GM23338 (cell line): ENCODE data around the gene NET1. TPM values are rescaled to one million over a fixed set of nuclear protein-coding genes. Genes with fewer than 3 reads are reported as not detected.

Experiments
- ATAC-seq: fragments of 200-7000 bp; cut with Tn5 transposase; 3 replicates; pipeline ENCODE4 v1.9.1; 2020
- DNase-seq: peaks from one replicate; pipeline ENCODE4 v3.0.0-alpha.2; 2015; ENCODE audit warnings: low spot score
- H2AFZ ChIP-seq: fragments of 200-600 bp; sonication (generic); 2 replicates; pipeline ENCODE4 v1.8.0; 2016; ENCODE audit warnings: antibody characterized with exemption, mild to moderate bottlenecking, moderate library complexity
- H3F3A ChIP-seq: fragments of 200-600 bp; sonication (generic); replicated peaks from 2 replicates; pipeline ENCODE4 v1.8.0; 2017; ENCODE audit warnings: antibody characterized with exemption, mixed run types, low read depth
- H3K27ac ChIP-seq: fragments of 200-600 bp; sonication (generic); 2 replicates; pipeline ENCODE4 v1.6.1; 2016; ENCODE audit warnings: low read depth
- H3K27me3 ChIP-seq: fragments of 200-600 bp; sonication (generic); 2 replicates; pipeline ENCODE4 v1.8.0; 2016; ENCODE audit warnings: mild to moderate bottlenecking, mixed run types, moderate library complexity; ENCODE audit not compliant: insufficient read depth
- H3K36me3 ChIP-seq: fragments of 200-600 bp; sonication (generic); 2 replicates; pipeline ENCODE4 v1.8.0; 2016; ENCODE audit warnings: mild to moderate bottlenecking; ENCODE audit not compliant: insufficient read depth
- H3K4me1 ChIP-seq: fragments of 200-600 bp; sonication (generic); 2 replicates; pipeline ENCODE4 v1.8.0; 2016; ENCODE audit warnings: mild to moderate bottlenecking, moderate library complexity; ENCODE audit not compliant: insufficient read depth
- H3K4me2 ChIP-seq: fragments of 200-600 bp; sonication (generic); 2 replicates; pipeline ENCODE4 v1.7.1; 2017; ENCODE audit warnings: mixed run types
- H3K4me3 ChIP-seq: fragments of 200-600 bp; sonication (generic); 2 replicates; pipeline ENCODE4 v1.6.1; 2016; ENCODE audit warnings: mixed run types
- H3K79me2 ChIP-seq: fragments of 200-600 bp; sonication (generic); replicated peaks from 2 replicates; pipeline ENCODE4 v1.8.0; 2017; ENCODE audit warnings: mild to moderate bottlenecking; ENCODE audit not compliant: insufficient read depth
- H3K9me2 ChIP-seq: fragments of 200-600 bp; sonication (generic); 2 replicates; pipeline ENCODE4 v1.8.0; 2017; ENCODE audit not compliant: insufficient read depth
- H4K20me1 ChIP-seq: fragments of 200-600 bp; sonication (generic); replicated peaks from 2 replicates; pipeline ENCODE4 v1.8.0; 2017; ENCODE audit warnings: mild to moderate bottlenecking; ENCODE audit not compliant: insufficient read depth
- H3K27ac Mint-ChIP-seq: 2 replicates; pipeline ENCODE4 v1.8.0; 2020; ENCODE audit warnings: inconsistent platforms, mild to moderate bottlenecking, moderate library complexity, mixed read lengths
- H3K27me3 Mint-ChIP-seq: 3 replicates; pipeline ENCODE4 v1.8.0; 2022; ENCODE audit warnings: low read depth, mild to moderate bottlenecking, moderate library complexity, mixed read lengths, inconsistent platforms; ENCODE audit not compliant: insufficient read depth, poor library complexity
- H3K36me3 Mint-ChIP-seq: 3 replicates; pipeline ENCODE4 v1.8.0; 2021; ENCODE audit warnings: low read depth, mild to moderate bottlenecking, inconsistent platforms, moderate library complexity, mixed read lengths
- H3K4me1 Mint-ChIP-seq: 3 replicates; pipeline ENCODE4 v1.8.0; 2020; ENCODE audit warnings: mild to moderate bottlenecking, inconsistent platforms, mixed read lengths
- H3K4me3 Mint-ChIP-seq: 3 replicates; pipeline ENCODE4 v1.8.0; 2021; ENCODE audit warnings: moderate library complexity, mild to moderate bottlenecking, inconsistent platforms, mixed read lengths
- H3K9me3 Mint-ChIP-seq: 3 replicates; pipeline ENCODE4 v1.8.0; 2020; ENCODE audit warnings: moderate library complexity, mild to moderate bottlenecking, inconsistent platforms, mixed read lengths
- EZH2 ChIP-seq: fragments of 200-600 bp; sonication (generic); IDR thresholded peaks from one replicate; pipeline ENCODE4 v1.8.0; 2017; ENCODE audit warnings: antibody characterized with exemption, mild to moderate bottlenecking, low read depth; ENCODE audit not compliant: unreplicated experiment
- EZH2phosphoT487 ChIP-seq: fragments of 200-600 bp; sonication (generic); IDR thresholded peaks from one replicate; pipeline ENCODE4 v1.8.1; 2018; ENCODE audit warnings: antibody characterized with exemption; ENCODE audit not compliant: unreplicated experiment
- POLR2AphosphoS5 ChIP-seq: IDR thresholded peaks from 2 replicates; pipeline ENCODE4 v1.6.1; 2016; ENCODE audit warnings: antibody characterized with exemption, low read depth
- STAT1 ChIP-seq: IDR thresholded peaks from one replicate; pipeline ENCODE4 v1.6.1; 2016; ENCODE audit warnings: antibody characterized with exemption; ENCODE audit not compliant: unreplicated experiment
- ZNF114 ChIP-seq: fragments of 250-450 bp; sonication (Bioruptor Pico); IDR thresholded peaks from 2 replicates; pipeline ENCODE4 v1.5.0; 2020; ENCODE audit warnings: mild to moderate bottlenecking, moderate library complexity
- ZNF331 ChIP-seq: fragments of 250-450 bp; sonication (Bioruptor Pico); IDR thresholded peaks from 2 replicates; pipeline ENCODE4 v1.5.0; 2020; ENCODE audit warnings: low read depth, mild to moderate bottlenecking, moderate library complexity
- polyA plus RNA-seq: library from polyadenylated mRNA; unstranded; fragments of >200 nt; fragmentation: Nextera tagmentation; extraction: Ambion mirVana; gene quantifications from 2 replicates; pipeline ENCODE4 v1.2.1, GENCODE V29; 2016
- total RNA-seq: library from RNA; depleted of rRNA; stranded (reverse); fragments of >200 nt; shearing (Covaris generic); gene quantifications from 2 replicates; pipeline ENCODE4 v1.2.3, GENCODE V29; 2014
- TF ChIP-seq, protein P1 (sequence below): IDR thresholded peaks from 2 replicates; pipeline ENCODE4 v1.6.1; 2016; ENCODE audit warnings: antibody characterized with exemption

The NET1 gene
- total and polyA plus RNA-seq, 2 experiments from 2014 or later = 47.9 to 93.9 TPM

DNA sequence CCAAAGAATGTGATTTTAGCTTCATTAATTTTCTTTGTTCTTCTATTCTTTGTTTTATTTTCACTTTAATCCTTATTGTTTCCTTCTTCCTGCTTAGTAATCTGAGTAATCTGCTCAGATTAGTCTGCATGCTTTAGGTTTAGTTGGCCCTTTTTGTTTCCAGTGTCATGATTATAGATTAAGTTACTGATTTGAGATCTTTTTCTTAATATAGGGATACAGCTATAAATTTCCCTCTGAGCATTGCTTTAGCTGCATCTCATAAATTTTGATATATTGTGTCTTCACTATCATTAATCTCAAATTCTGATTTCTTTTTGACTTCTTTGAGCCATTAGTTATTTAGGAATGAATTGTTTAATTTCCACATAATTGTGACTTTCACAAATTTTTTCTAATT lies 6.2 kb downstream of the NET1 start:
- Histone ChIP-seq H3K79me2 (peaks cover 100% of the 10 kb centered on the region), H3K27ac (no peak overlapping the region), H3K27me3 (no peaks in the 10 kb centered on the region), H3F3A (no peaks in the 10 kb centered on the region), H3K4me2 (no peak overlapping the region), H4K20me1 (0 out of 2 replicates have a peak, but pooled peaks cover 15% of the 10 kb centered on the region), H3K36me3 (no peaks in the 10 kb centered on the region), H3K9me2 (no peaks in the 10 kb centered on the region), H3K4me1 (peaks cover 42% of the 10 kb centered on the region), H3K4me3 (no peak overlapping the region), H2AFZ (no peak overlapping the region)
- Mint-ChIP-seq H3K4me3 (no peak overlapping the region), H3K27me3 (no peaks in the 10 kb centered on the region), H3K36me3 (no peaks in the 10 kb centered on the region; the same call in 1 of the 3 replicates), H3K4me1 (peaks cover 35% of the 10 kb centered on the region), H3K9me3 (no peaks in the 10 kb centered on the region; the same call in 2 of the 3 replicates), H3K27ac (no peak overlapping the region)
- DNase-seq (no peak), ATAC-seq (no peak)
- TF ChIP-seq ZNF114 (CRISPR knock-in tag) (no peak), STAT1 (no peak), EZH2phosphoT487 (no peak), EZH2 (no peak)
- TF ChIP-seq, protein P1, sequence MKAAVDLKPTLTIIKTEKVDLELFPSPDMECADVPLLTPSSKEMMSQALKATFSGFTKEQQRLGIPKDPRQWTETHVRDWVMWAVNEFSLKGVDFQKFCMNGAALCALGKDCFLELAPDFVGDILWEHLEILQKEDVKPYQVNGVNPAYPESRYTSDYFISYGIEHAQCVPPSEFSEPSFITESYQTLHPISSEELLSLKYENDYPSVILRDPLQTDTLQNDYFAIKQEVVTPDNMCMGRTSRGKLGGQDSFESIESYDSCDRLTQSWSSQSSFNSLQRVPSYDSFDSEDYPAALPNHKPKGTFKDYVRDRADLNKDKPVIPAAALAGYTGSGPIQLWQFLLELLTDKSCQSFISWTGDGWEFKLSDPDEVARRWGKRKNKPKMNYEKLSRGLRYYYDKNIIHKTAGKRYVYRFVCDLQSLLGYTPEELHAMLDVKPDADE = no peak

DNA sequence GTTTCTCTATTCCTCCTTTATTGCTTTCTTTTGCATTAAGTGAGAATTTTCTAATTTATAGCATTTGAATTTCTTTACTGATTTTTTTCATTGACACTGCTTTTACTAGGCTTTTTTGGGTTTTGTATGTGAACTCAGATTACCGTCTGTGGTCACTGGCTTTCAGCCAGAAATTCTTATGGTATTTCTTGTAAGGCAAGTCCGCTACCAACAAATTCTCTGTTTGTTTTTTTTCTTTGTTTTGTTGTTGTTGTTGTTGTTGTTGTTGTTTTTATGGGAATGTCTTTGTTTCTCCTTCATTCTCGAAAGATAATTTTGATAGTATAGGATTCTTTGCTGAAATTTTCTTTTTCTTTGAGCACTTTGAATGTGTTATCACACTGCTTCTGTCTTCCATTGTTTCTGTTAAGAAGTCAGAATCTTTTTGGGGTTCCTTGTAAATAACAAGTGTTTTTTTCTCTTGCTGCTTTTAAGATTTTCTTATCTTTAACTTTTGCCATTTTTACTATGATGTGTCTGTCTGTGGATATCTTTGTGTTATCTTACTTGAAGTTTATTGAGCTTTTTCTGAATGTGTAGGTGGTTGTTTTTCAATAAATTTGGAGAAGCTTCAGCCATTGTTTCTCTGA lies 7.2 kb downstream of the NET1 start:
- Mint-ChIP-seq H3K4me3 (no peak overlapping the region), H3K9me3 (no peaks in the 10 kb centered on the region; the same call in 2 of the 3 replicates), H3K27ac (no peak overlapping the region), H3K27me3 (no peaks in the 10 kb centered on the region), H3K4me1 (peaks cover 45% of the 10 kb centered on the region), H3K36me3 (no peaks in the 10 kb centered on the region; the same call in 1 of the 3 replicates)
- Histone ChIP-seq H3K9me2 (no peaks in the 10 kb centered on the region), H3K79me2 (peaks cover 100% of the 10 kb centered on the region), H3K27ac (no peak overlapping the region), H4K20me1 (0 out of 2 replicates have a peak, but pooled peaks cover 9% of the 10 kb centered on the region), H3K4me1 (peaks cover 42% of the 10 kb centered on the region), H3K27me3 (no peaks in the 10 kb centered on the region), H3K4me3 (no peak overlapping the region), H3F3A (no peaks in the 10 kb centered on the region), H3K4me2 (no peak overlapping the region), H3K36me3 (no peaks in the 10 kb centered on the region), H2AFZ (no peak overlapping the region)
- no peak for ATAC-seq
- no peak for DNase-seq
- TF ChIP-seq, protein P1 = no peak
- TF ChIP-seq STAT1 = no peak

DNA sequence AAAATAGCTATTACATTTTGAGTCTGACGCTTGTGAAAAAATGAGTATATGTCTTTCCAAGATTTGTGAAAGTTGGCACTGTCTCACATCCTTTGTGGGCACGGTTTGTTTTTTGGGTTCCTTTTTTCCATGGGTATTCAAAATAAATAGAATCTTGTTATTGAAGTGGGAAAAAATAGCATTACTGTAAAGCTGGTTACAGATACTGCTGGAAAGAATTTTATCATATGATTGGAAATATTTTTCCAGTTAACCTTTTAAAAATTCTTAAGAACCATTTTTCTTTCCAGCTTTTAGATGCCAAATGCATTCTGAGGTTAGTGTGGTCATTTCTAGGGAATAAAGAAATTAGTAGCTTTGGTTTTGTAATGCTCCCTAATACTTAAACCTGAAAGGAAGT lies 11.4 kb downstream of the NET1 start:
- no peak overlapping the region for H3K27ac Mint-ChIP-seq
- no peaks in the 10 kb centered on the region for H3K27me3 Mint-ChIP-seq
- Histone ChIP-seq H3K79me2 (peaks cover 89% of the 10 kb centered on the region), H2AFZ (no peak overlapping the region), H4K20me1 (no peaks in the 10 kb centered on the region), H3K4me3 (no peak overlapping the region), H3K27me3 (no peaks in the 10 kb centered on the region), H3K27ac (no peak overlapping the region), H3K4me2 (peak overlapping the region; percentile 31), H3K36me3 (peaks cover 5% of the 10 kb centered on the region; the same call in 1 of the 2 replicates), H3K4me1 (peaks cover 28% of the 10 kb centered on the region), H3F3A (no peaks in the 10 kb centered on the region), H3K9me2 (no peaks in the 10 kb centered on the region)
- ATAC-seq = no peak
- no peak overlapping the region for H3K4me3 Mint-ChIP-seq
- H3K36me3 Mint-ChIP-seq = peaks cover 13% of the 10 kb centered on the region
- no peak for DNase-seq
- no peaks in the 10 kb centered on the region; the same call in 2 of the 3 replicates for H3K9me3 Mint-ChIP-seq
- H3K4me1 Mint-ChIP-seq = peaks cover 43% of the 10 kb centered on the region
- TF ChIP-seq EZH2phosphoT487 = no peak
- no peak for TF ChIP-seq EZH2
- no peak for TF ChIP-seq ZNF331 (CRISPR knock-in tag)
- no peak for TF ChIP-seq POLR2AphosphoS5
- no peak for TF ChIP-seq ZNF114 (CRISPR knock-in tag)
